ENCODE data around the gene P2RY1.
"Not testable (repeated sequence)": the region's sequence is repeated elsewhere in the genome, so short reads cannot be mapped to it uniquely, and the experiment has no call there.

The P2RY1 gene

GRCh38 chr3:152846572-152847202 is 11.8 kb downstream of the P2RY1 start:
- not testable (repeated sequence) for H3K27me3 ChIP-seq (ENCODE audit: control insufficient read depth, insufficient read depth, low read length)

DNA sequence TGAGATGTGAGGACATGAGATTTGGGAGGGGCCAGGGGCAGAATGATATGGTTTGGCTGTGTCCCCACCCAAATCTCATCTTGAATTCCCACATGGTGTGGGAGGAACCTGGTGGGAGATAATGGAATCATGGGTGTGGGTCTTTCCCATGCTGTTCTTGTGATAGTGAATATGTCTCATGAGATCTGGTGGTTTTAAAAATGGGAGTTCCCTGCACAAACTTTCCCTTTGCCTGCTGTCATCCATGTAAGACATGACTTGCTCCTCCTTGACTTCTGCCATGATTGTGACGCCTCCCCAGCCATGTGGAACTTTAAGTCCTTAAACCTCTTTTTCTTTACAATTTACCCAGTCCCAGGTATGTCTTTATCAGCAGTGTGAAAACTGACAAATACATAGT is 12.7 kb downstream of the P2RY1 start:
- not testable (repeated sequence) for H3K27me3 ChIP-seq (ENCODE audit: control insufficient read depth, insufficient read depth, low read length); H3K4me1 ChIP-seq (ENCODE audit: control insufficient read depth, insufficient read depth, low read length); H3K9ac ChIP-seq (ENCODE audit: low read length); H3K4me3 ChIP-seq (ENCODE audit: low read length); H3K36me3 ChIP-seq (ENCODE audit: control insufficient read depth, insufficient read depth, low read length); H3K27ac ChIP-seq (ENCODE audit: low read depth, low read length)

More at GRCh38 chr3:152846572-152847202, 11.8 kb downstream of the P2RY1 start:
- H3K9ac ChIP-seq (ENCODE audit: low read length); H3K4me1 ChIP-seq (ENCODE audit: control insufficient read depth, insufficient read depth, low read length); H3K27ac ChIP-seq (ENCODE audit: low read depth, low read length); H3K36me3 ChIP-seq (ENCODE audit: control insufficient read depth, insufficient read depth, low read length); H3K4me3 ChIP-seq (ENCODE audit: low read length): not testable (repeated sequence)

- no peaks in the 10 kb centered on the region for H3K4me1 ChIP-seq (ENCODE audit: control insufficient read depth, insufficient read depth, low read length)
- H3K27me3 ChIP-seq (ENCODE audit: control insufficient read depth, insufficient read depth, low read length): no peaks in the 10 kb centered on the region
- H3K27ac ChIP-seq (ENCODE audit: low read depth, low read length): no peak overlapping the region
- H3K9ac ChIP-seq (ENCODE audit: low read length): no peak overlapping the region
- H3K36me3 ChIP-seq (ENCODE audit: control insufficient read depth, insufficient read depth, low read length): no peaks in the 10 kb centered on the region
- no peak overlapping the region for H3K4me3 ChIP-seq (ENCODE audit: low read length)
Measured at GRCh38 chr3:152849996-152850578, 15.2 kb downstream of the P2RY1 start.

- Histone ChIP-seq H3K4me3 (ENCODE audit: low read length) (no peak overlapping the region), H3K36me3 (ENCODE audit: control insufficient read depth, insufficient read depth, low read length) (no peaks in the 10 kb centered on the region), H3K27me3 (ENCODE audit: control insufficient read depth, insufficient read depth, low read length) (no peaks in the 10 kb centered on the region), H3K4me1 (ENCODE audit: control insufficient read depth, insufficient read depth, low read length) (no peaks in the 10 kb centered on the region), H3K27ac (ENCODE audit: low read depth, low read length) (no peak overlapping the region), H3K9ac (ENCODE audit: low read length) (no peak overlapping the region)
Measured at GRCh38 chr3:152853196-152853595, 18.3 kb downstream of the P2RY1 start.

- no peaks in the 10 kb centered on the region for H3K27me3 ChIP-seq (ENCODE audit: control insufficient read depth, insufficient read depth, low read length)
- H3K4me1 ChIP-seq (ENCODE audit: control insufficient read depth, insufficient read depth, low read length): no peaks in the 10 kb centered on the region
- no peak overlapping the region for H3K9ac ChIP-seq (ENCODE audit: low read length)
- no peak overlapping the region for H3K27ac ChIP-seq (ENCODE audit: low read depth, low read length)
- H3K36me3 ChIP-seq (ENCODE audit: control insufficient read depth, insufficient read depth, low read length): no peaks in the 10 kb centered on the region
- no peak overlapping the region for H3K4me3 ChIP-seq (ENCODE audit: low read length)
Measured at GRCh38 chr3:152857082-152857481, 22.2 kb downstream of the P2RY1 start.

- Histone ChIP-seq H3K27me3 (ENCODE audit: control insufficient read depth, insufficient read depth, low read length) (no peaks in the 10 kb centered on the region), H3K36me3 (ENCODE audit: control insufficient read depth, insufficient read depth, low read length) (no peaks in the 10 kb centered on the region), H3K4me3 (ENCODE audit: low read length) (no peak overlapping the region), H3K4me1 (ENCODE audit: control insufficient read depth, insufficient read depth, low read length) (no peaks in the 10 kb centered on the region), H3K9ac (ENCODE audit: low read length) (no peak overlapping the region), H3K27ac (ENCODE audit: low read depth, low read length) (no peak overlapping the region)
Measured at GRCh38 chr3:152858170-152858800, 23.4 kb downstream of the P2RY1 start.

- Histone ChIP-seq H3K9ac (ENCODE audit: low read length) (no peak overlapping the region), H3K4me3 (ENCODE audit: low read length) (no peak overlapping the region), H3K36me3 (ENCODE audit: control insufficient read depth, insufficient read depth, low read length) (no peaks in the 10 kb centered on the region), H3K4me1 (ENCODE audit: control insufficient read depth, insufficient read depth, low read length) (no peaks in the 10 kb centered on the region), H3K27ac (ENCODE audit: low read depth, low read length) (no peak overlapping the region), H3K27me3 (ENCODE audit: control insufficient read depth, insufficient read depth, low read length) (no peaks in the 10 kb centered on the region)
Measured at GRCh38 chr3:152860736-152861135, 25.8 kb downstream of the P2RY1 start.

GRCh38 chr3:152865668-152866245 is 30.8 kb downstream of the P2RY1 start:
- H3K27ac ChIP-seq (ENCODE audit: low read depth, low read length): no peak overlapping the region
- no peak overlapping the region for H3K4me3 ChIP-seq (ENCODE audit: low read length)
- H3K27me3 ChIP-seq (ENCODE audit: control insufficient read depth, insufficient read depth, low read length): no peaks in the 10 kb centered on the region
- no peaks in the 10 kb centered on the region for H3K4me1 ChIP-seq (ENCODE audit: control insufficient read depth, insufficient read depth, low read length)
- no peaks in the 10 kb centered on the region for H3K36me3 ChIP-seq (ENCODE audit: control insufficient read depth, insufficient read depth, low read length)
- no peak overlapping the region for H3K9ac ChIP-seq (ENCODE audit: low read length)

GRCh38 chr3:152870027-152870426 is 35.1 kb downstream of the P2RY1 start:
- Histone ChIP-seq H3K27ac (ENCODE audit: low read depth, low read length) (no peak overlapping the region), H3K4me3 (ENCODE audit: low read length) (no peak overlapping the region), H3K9ac (ENCODE audit: low read length) (no peak overlapping the region), H3K4me1 (ENCODE audit: control insufficient read depth, insufficient read depth, low read length) (no peaks in the 10 kb centered on the region), H3K36me3 (ENCODE audit: control insufficient read depth, insufficient read depth, low read length) (no peaks in the 10 kb centered on the region), H3K27me3 (ENCODE audit: control insufficient read depth, insufficient read depth, low read length) (no peaks in the 10 kb centered on the region)

- not testable (repeated sequence) for H3K4me3 ChIP-seq (ENCODE audit: low read length); H3K9ac ChIP-seq (ENCODE audit: low read length); H3K27me3 ChIP-seq (ENCODE audit: control insufficient read depth, insufficient read depth, low read length); H3K27ac ChIP-seq (ENCODE audit: low read depth, low read length); H3K36me3 ChIP-seq (ENCODE audit: control insufficient read depth, insufficient read depth, low read length); H3K4me1 ChIP-seq (ENCODE audit: control insufficient read depth, insufficient read depth, low read length)
Measured at GRCh38 chr3:152873314-152873713, 38.4 kb downstream of the P2RY1 start.

- Histone ChIP-seq H3K27ac (ENCODE audit: low read depth, low read length) (no peak overlapping the region), H3K27me3 (ENCODE audit: control insufficient read depth, insufficient read depth, low read length) (no peaks in the 10 kb centered on the region), H3K9ac (ENCODE audit: low read length) (no peak overlapping the region), H3K4me1 (ENCODE audit: control insufficient read depth, insufficient read depth, low read length) (no peaks in the 10 kb centered on the region), H3K36me3 (ENCODE audit: control insufficient read depth, insufficient read depth, low read length) (no peaks in the 10 kb centered on the region), H3K4me3 (ENCODE audit: low read length) (no peak overlapping the region)
Measured at GRCh38 chr3:152874896-152875749, 40.2 kb downstream of the P2RY1 start.

- no peaks in the 10 kb centered on the region for H3K27me3 ChIP-seq (ENCODE audit: control insufficient read depth, insufficient read depth, low read length)
- no peak overlapping the region for H3K27ac ChIP-seq (ENCODE audit: low read depth, low read length)
- H3K9ac ChIP-seq (ENCODE audit: low read length): no peak overlapping the region
- no peak overlapping the region for H3K4me3 ChIP-seq (ENCODE audit: low read length)
- H3K4me1 ChIP-seq (ENCODE audit: control insufficient read depth, insufficient read depth, low read length): no peaks in the 10 kb centered on the region
- H3K36me3 ChIP-seq (ENCODE audit: control insufficient read depth, insufficient read depth, low read length): no peaks in the 10 kb centered on the region
Measured at GRCh38 chr3:152879130-152879789, 44.3 kb downstream of the P2RY1 start.
